SIG-M5 treated with dmso at 0.1 percent for 504 hours (cell line): ENCODE data around the gene ASIC4.

ENCODE experiments used
- DNase-seq: peaks from one replicate; lab custom pipeline; 2025; ENCODE audit not compliant: unreplicated experiment; lab: John Stamatoyannopoulos, UW

ASIC4 gene

GRCh38 chr2:219531639-219532377 lies 17.5 kb downstream of the ASIC4 start:
- no peak for DNase-seq

DNA sequence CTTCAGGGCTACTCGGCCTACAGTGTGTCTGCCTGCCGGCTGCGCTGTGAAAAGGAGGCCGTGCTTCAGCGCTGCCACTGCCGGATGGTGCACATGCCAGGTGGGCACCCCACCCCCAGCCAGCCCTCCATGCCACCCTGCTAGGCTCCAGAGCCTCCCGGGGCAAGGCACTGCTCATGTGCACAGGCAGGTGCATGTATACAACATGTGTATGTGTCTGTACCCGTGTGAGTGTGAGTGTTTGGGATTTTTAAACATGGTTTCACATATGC lies 18.0 kb downstream of the ASIC4 start:
- no peak for DNase-seq

DNA sequence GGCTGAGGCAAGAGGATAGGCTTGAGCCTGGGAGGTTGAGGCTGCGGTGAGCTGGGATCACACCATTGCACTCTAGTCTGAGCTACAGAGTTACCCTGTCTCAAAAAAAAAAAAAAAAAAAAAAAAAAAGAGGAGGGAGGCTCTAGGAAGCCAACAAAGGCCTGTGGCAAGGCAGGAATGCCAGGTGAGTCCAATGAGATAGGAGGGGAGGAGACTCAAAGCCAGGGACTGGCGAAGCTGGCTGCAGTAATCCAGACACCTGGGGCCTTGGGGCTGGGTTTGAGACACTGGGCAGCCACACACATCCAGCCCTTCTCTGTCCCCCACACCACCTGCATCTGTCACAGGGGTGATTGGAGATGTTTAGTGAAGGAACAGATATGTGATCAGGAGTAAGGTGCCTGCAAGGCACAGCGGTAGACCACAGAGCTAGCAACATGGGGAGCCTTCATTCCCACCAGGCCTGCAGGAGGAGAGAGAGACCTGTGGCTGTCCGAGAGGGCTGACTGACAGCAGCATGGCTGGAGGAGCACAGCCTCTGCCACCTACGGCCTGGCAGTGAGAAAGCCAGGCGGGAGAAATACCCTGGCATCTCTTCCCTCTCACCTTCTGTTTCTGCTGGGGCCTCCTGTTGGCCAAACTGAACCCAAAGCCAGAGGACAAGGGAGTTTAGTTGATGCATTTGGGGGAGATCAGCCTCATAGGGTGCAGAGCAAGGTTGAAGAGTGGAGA lies 19.8 kb downstream of the ASIC4 start:
- DNase-seq = no peak

DNA sequence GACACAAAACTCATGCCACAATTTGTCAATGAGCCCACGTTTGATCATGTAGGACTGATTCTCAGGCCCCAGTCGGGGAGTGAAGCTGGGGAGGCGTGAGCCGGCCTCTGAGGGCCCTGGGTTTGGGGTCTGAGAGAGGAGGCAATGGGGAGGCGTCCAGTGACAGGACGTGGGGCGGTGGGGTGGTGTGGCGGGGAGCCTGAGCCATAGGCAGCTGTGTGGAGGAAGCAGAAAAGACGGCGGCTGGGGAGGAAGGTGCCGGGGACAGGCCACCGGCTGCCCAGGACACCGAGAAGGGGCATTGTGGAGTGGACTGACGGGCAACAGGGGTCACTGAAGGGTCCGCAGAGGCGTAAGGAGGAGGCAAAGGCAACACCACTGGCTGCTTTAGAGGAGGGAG lies 22.1 kb downstream of the ASIC4 start:
- no peak for DNase-seq

DNA sequence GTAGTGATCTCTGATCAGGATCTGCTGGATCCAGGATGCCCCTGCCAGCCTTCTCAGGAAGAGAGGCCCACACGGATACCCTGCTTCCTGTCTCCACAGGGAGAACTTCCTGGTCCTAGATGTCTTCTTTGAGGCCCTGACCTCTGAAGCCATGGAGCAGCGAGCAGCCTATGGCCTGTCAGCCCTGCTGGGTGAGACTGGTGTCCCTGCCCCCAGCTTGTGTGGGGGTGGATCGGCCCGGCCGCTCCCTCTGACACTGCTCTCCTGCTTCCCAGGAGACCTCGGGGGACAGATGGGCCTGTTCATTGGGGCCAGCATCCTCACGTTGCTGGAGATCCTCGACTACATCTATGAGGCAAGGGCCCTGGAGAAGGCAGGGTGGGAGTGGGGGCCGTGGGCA lies 22.7 kb downstream of the ASIC4 start:
- DNase-seq = no peak

- no peak for DNase-seq
Observed at GRCh38 chr2:219537657-219538488, 23.6 kb downstream of the ASIC4 start.

DNA sequence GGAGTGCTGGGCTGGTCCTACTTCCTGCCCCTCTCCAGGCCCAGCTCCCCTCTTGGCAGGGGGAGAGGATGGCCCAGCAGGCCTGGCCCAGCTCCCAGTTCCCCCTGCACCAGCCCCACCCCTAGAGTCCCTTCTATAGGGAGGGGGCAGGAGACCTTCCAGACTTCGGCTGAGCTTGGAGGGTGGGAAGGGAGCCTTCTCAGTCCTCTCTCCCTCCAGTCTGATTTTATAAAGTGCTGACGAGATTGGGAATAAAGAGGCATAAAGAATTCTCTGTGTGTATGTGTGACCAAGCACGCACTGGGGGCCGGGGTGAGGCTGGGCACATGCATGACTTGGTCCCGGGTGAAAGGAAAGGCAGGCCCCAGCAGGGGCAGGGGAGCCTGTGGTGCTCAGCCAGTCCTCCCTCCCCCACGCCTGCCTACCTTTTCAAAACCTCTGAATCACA lies 24.2 kb downstream of the ASIC4 start:
- no peak for DNase-seq

- no peak for DNase-seq
Observed at GRCh38 chr2:219538956-219539788, 24.9 kb downstream of the ASIC4 start.

DNA sequence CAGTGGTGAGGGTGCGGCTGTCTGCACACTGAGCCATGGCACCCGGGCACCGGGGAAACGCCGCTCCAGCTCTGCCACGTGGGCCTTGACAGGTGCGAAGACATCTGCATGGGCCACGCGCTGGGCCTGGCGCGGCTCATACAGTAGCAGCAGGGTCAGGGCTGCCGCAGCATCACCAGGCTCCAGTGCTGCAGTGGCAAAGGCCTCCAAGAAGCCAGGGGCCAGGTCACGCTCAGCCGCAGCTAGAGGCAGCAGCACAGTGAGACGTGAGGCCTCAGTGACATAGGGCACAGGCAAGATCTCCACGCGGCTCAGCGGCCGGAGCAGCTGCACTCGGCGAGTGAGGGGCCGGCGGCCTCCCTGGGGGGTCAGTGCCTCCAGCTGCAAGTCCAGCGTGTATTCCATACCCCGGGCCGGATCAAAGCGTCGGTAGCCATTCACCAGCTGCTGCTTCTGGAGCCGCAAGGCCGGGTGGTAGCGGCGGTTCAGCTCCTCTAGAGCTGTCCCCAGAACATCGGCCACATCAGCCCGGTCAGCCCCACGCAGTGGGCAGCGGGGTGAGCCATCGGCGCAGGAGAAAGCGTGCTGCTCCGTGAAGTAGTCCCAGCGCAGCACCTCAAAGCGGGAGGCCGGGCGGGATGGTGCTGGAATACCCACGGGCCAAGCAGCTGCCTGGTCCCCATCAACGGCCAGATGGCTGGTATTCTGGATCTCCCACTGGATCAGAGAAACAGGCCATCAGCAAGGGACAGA lies 25.8 kb downstream of the ASIC4 start:
- no peak for DNase-seq

DNA sequence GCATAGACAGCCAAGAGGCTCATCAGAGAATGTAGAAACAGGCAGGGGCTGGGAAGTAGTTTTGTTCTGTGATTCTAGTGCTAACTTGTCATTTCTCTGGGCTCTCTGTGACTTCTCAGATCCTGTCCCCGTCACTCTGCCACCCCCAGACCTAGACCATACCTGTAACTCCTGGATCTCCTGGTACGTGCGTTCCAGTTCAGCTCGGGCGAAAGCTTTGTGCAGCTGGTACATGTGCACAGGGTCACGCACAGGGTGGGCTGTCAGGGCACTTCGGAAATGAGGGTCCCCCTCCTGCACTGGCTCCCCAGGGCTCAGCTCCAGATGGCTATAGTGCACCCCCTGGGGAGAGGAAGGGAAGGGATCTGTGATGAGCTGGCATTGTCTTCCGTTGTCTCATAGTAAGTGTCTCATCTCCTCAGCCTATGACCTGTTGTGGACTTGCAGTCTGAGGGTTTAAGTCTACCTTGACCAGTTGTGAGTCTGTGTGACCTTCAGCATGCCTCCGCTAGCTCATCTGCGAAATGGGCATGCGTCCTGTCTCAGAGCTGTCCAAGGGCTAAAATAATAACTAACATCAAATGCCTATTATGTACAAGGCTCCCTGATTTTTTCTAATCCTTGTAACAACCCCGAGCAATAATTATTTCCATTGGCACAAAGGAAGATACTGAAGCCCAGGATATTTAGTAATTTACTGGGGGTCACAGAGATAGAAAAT lies 26.7 kb downstream of the ASIC4 start:
- DNase-seq = no peak

GRCh38 chr2:219541611-219542180 lies 27.4 kb downstream of the ASIC4 start:
- peak; percentile 66 for DNase-seq

- DNase-seq = no peak
Observed at GRCh38 chr2:219542931-219543595, 28.8 kb downstream of the ASIC4 start.

- DNase-seq = peak; percentile 93
Observed at GRCh38 chr2:219543596-219544358, 29.5 kb downstream of the ASIC4 start, which contains the start of the genes CHPF and TMEM198. TSS of gene CHPF (minus strand) at chr2:219543809. CDS start at chr2:219543538, 271 bp downstream. TSS of gene TMEM198 (plus strand) at chr2:219544028. CDS start at chr2:219544728, 700 bp downstream.

DNA sequence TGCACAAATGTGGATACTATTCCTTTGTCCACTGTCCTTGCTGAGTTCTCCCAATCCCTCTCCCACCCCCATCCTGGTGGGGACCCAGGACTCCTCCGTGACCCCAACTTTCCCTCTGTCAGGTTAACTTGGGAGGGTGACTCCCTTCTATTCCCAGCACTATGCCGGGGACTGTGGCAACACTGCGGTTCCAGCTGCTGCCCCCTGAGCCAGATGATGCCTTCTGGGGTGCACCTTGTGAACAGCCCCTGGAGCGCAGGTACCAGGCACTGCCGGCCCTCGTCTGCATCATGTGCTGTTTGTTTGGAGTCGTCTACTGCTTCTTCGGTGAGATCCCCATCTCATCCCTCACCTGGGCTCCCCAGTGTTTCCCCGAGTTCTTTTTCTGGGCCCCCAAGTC lies 30.3 kb downstream of the ASIC4 start:
- DNase-seq = no peak

GRCh38 chr2:219545295-219545942 lies 31.1 kb downstream of the ASIC4 start:
- no peak for DNase-seq

GRCh38 chr2:219545943-219546352 lies 31.7 kb downstream of the ASIC4 start:
- DNase-seq = no peak

DNA sequence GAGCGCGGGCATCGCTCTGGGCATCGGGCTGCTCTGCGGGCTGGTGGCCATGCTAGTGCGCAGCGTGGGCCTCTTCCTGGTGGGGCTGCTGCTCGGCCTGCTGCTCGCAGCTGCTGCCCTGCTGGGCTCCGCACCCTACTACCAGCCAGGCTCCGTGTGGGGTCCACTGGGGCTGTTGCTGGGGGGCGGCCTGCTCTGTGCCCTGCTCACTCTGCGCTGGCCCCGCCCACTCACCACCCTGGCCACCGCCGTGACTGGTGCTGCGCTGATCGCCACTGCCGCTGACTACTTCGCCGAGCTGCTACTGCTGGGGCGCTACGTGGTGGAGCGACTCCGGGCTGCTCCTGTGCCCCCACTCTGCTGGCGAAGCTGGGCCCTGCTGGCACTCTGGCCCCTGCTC lies 33.3 kb downstream of the ASIC4 start:
- DNase-seq = no peak
